ENCODE data around the gene ZBTB9.

GRCh38 chr6:33451606-33452005, 2.8 kb upstream of the ZBTB9 start:
- TF ChIP-seq EGR1 (IDR thresholded peaks at IDR 0.05): no peak
- TF ChIP-seq CREB1 (IDR thresholded peaks at IDR 0.05; ENCODE audit: low read depth): no peak
- TF ChIP-seq FOXM1 (IDR thresholded peaks at IDR 0.05; ENCODE audit: borderline replicate concordance, low read depth): no peak
- TF ChIP-seq MAX (IDR thresholded peaks at IDR 0.05): no peak
- TF ChIP-seq REST (IDR thresholded peaks at IDR 0.05; ENCODE audit: low read depth): no peak
- no peak for TF ChIP-seq TAF1 (IDR thresholded peaks at IDR 0.05; ENCODE audit: low read depth)
